WTC11 (cell line): Measurements from ENCODE around the gene GP9. TPM values are rescaled to one million over a fixed set of nuclear protein-coding genes. Genes with fewer than 3 reads are reported as not detected.

Experiments used
- ATAC-seq: fragments of 200-7000 bp; cut with Tn5 transposase; 2 replicates; pipeline ENCODE4 v1.10.0; 2021; ENCODE audit warnings: mild to moderate bottlenecking, moderate library complexity
- Bru-seq: library from RNA; stranded (reverse); fragments of 400-500 nt; gene quantifications from one replicate; lab custom pipeline; 2021; lab: Mats Ljungman, UMichigan
- CTCF ChIA-PET: fragments of 300-600 bp; sonication (Branson Sonifier 250); formaldehyde crosslinking; loops from one replicate; lab custom pipeline; 2021; ENCODE audit warnings: antibody characterized with exemption; lab: Charles Lee
- POLR2A ChIA-PET: fragments of 350-600 bp; sonication (Branson Sonifier 250); formaldehyde crosslinking; loops from one replicate; lab custom pipeline; 2021; ENCODE audit warnings: antibody characterized with exemption; lab: Charles Lee
- DNase-seq: peaks from one replicate; pipeline ENCODE4 v3.0.0; 2021; ENCODE audit warnings: low spot score
- H3K27ac Mint-ChIP-seq: 2 replicates; pipeline ENCODE4 v1.8.0; 2021; ENCODE audit warnings: mixed read lengths
- H3K27me3 Mint-ChIP-seq: 2 replicates; pipeline ENCODE4 v1.8.0; 2021; ENCODE audit warnings: low read depth, mild to moderate bottlenecking, moderate library complexity, mixed read lengths
- H3K36me3 Mint-ChIP-seq: 2 replicates; pipeline ENCODE4 v1.8.0; 2021; ENCODE audit warnings: mixed read lengths
- H3K4me1 Mint-ChIP-seq: 2 replicates; pipeline ENCODE4 v1.8.0; 2022; ENCODE audit warnings: mixed read lengths
- H3K4me3 Mint-ChIP-seq: 2 replicates; pipeline ENCODE4 v1.8.0; 2021; ENCODE audit warnings: mild to moderate bottlenecking, moderate library complexity, mixed read lengths
- H3K9me3 Mint-ChIP-seq: 2 replicates; pipeline ENCODE4 v1.8.0; 2021; ENCODE audit warnings: mixed read lengths
- GTF2I ChIP-seq: fragments of 250-450 bp; sonication (Bioruptor Pico); conservative IDR thresholded peaks from 2 replicates; pipeline ENCODE4 v1.4.0; 2021; ENCODE audit warnings: mild to moderate bottlenecking
- JUN ChIP-seq: sonication (generic); formaldehyde crosslinking; IDR thresholded peaks from 2 replicates; pipeline ENCODE4 v1.8.0; 2023; ENCODE audit warnings: mild to moderate bottlenecking, missing genetic modification reagents
- NFYB ChIP-seq: sonication (generic); formaldehyde crosslinking; conservative IDR thresholded peaks from 2 replicates; pipeline ENCODE4 v1.8.0; 2022; ENCODE audit warnings: low read depth, missing genetic modification reagents
- OVOL2 ChIP-seq: fragments of 250-450 bp; sonication (Bioruptor Pico); IDR thresholded peaks from 2 replicates; pipeline ENCODE4 v1.9.0; 2021; ENCODE audit warnings: mild to moderate bottlenecking, borderline replicate concordance
- RELA ChIP-seq: sonication (generic); formaldehyde crosslinking; IDR thresholded peaks from 2 replicates; pipeline ENCODE4 v1.8.1; 2022; ENCODE audit warnings: missing genetic modification reagents, mild to moderate bottlenecking, borderline replicate concordance
- TP53 ChIP-seq: sonication (generic); formaldehyde crosslinking; IDR thresholded peaks from 2 replicates; pipeline ENCODE4 v1.8.1; 2023; ENCODE audit warnings: mild to moderate bottlenecking, missing genetic modification reagents
- ZNF396 ChIP-seq: fragments of 250-450 bp; sonication (Bioruptor Pico); IDR thresholded peaks from 2 replicates; pipeline ENCODE4 v1.8.0; 2021; ENCODE audit warnings: mild to moderate bottlenecking, moderate library complexity, borderline replicate concordance
- ZNF416 ChIP-seq: fragments of 250-450 bp; sonication (Bioruptor Pico); IDR thresholded peaks from 2 replicates; pipeline ENCODE4 v1.9.0; 2021; ENCODE audit warnings: mild to moderate bottlenecking, inconsistent platforms
- long read RNA-seq, 3 experiments: library from RNA in 1 of 3; library from capped mRNA in 1 of 3; library from polyadenylated mRNA in 1 of 3; unstranded in 2 of 3; stranded (forward) in 1 of 3; transcript quantifications; one replicate each; pipeline ENCODE4 v2.0.0, GENCODE V29; 2021
- total RNA-seq: library from RNA; stranded (reverse); gene quantifications from 3 replicates; pipeline ENCODE4 v1.2.3, GENCODE V29; 2021
- TF ChIP-seq, protein P1 (sequence below): sonication (generic); formaldehyde crosslinking; IDR thresholded peaks from 2 replicates; pipeline ENCODE4 v1.8.0; 2022; ENCODE audit warnings: missing genetic modification reagents
- TF ChIP-seq, protein P2 (sequence below): sonication (generic); formaldehyde crosslinking; IDR thresholded peaks from 2 replicates; pipeline ENCODE4 v1.8.1; 2023; ENCODE audit warnings: mild to moderate bottlenecking, missing genetic modification reagents, moderate library complexity
- TF ChIP-seq, protein P3 (sequence below): sonication (generic); formaldehyde crosslinking; IDR thresholded peaks from 2 replicates; pipeline ENCODE4 v1.8.1; 2023; ENCODE audit warnings: mild to moderate bottlenecking, missing genetic modification reagents, moderate library complexity
- TF ChIP-seq, protein P4 (sequence below): sonication (generic); formaldehyde crosslinking; IDR thresholded peaks from 2 replicates; pipeline ENCODE4 v1.8.1; 2022; ENCODE audit warnings: low read depth, mild to moderate bottlenecking, moderate library complexity, missing genetic modification reagents, borderline replicate concordance
- TF ChIP-seq, protein P5 (sequence below): sonication (generic); formaldehyde crosslinking; IDR thresholded peaks from 2 replicates; pipeline ENCODE4 v1.8.1; 2022; ENCODE audit warnings: mild to moderate bottlenecking, moderate library complexity, missing genetic modification reagents
- TF ChIP-seq, protein P6 (sequence below): fragments of 250-450 bp; sonication (Bioruptor Pico); IDR thresholded peaks from 2 replicates; pipeline ENCODE4 v1.8.0; 2021; ENCODE audit warnings: mild to moderate bottlenecking
- TF ChIP-seq, protein P7 (sequence below): sonication (generic); formaldehyde crosslinking; IDR thresholded peaks from 2 replicates; pipeline ENCODE4 v1.8.0; 2022; ENCODE audit warnings: mild to moderate bottlenecking, missing genetic modification reagents

GP9 gene
- not detected in 3 replicates for total RNA-seq
- not detected for Bru-seq, nascent RNA
- long read RNA-seq, experiment 1 = 0 reads
- long read RNA-seq, experiment 2 = 0 reads
- long read RNA-seq, experiment 3 = 0 reads

DNA sequence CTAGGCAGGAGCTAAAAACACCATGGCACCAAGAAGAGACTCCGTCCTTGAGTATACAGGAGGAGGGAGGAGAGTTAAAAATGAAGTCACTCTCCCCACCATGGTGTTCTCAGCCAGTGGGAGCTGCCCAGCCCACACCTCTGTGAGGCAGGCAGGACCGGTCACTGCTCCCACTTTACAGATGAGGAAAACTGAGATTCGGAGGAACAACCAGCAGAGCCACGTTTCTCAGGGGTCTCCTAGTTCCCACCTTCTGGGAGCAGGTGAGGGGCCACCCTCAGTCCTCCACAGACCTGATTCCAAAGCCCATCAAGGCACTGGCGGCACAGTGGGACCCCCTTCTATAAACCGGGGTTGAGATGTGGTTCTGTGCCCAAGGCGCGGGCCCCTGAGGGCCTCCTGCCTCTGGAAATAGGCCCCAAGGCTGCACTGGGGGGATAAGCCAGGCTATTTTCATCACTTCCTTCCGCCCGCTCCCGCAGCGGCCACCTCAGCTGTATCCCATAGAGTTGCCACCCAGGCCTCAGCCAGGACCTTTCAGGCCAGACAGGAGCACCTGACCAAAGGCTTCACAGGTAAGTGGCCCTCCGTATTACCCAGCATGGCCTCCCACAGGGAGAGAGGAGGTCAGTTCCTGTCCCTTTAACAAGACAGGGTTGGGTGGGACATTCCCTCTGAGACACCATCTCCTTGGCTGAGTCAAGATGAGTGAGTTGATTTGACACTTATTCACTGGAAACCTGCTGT, at the start of gene GP9:
TSS of gene GP9 (plus strand) at position 504 of the 747 bp plus-strand sequence. CDS start 961 bp downstream, outside the sequence.
- H3K27me3 Mint-ChIP-seq = peaks cover 5% of the 10 kb centered on the region
- CTCF ChIA-PET = interaction anchor here (1.1 kb wide), 1 partner anchor 90 kb away, joined by 3 read pairs; no protein-coding TSS in a partner anchor

DNA sequence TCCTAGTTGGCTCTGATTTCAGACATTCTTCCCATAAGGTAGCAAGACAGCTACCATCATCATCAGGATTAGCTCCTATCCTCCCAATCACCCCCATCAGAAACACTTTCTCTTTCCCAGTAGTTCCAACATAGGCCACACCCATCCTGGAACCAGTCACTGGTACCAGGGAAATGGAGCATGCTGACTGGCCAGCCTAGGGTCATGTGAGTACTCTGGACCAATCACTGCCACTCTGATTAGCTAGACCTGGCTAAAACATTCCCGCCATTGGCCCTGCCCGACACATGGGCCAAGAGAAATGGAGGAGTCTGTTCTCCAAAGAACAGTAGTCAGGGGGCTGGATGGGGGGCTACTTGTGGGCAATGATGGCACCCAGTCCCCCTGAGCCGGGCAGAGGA, 47.1 kb upstream of the GP9 start:
- peaks cover 4% of the 10 kb centered on the region; the same call in 1 of the 2 replicates for H3K9me3 Mint-ChIP-seq
- peaks cover 7% of the 10 kb centered on the region for H3K4me1 Mint-ChIP-seq
- H3K36me3 Mint-ChIP-seq = no peaks in the 10 kb centered on the region
- H3K4me3 Mint-ChIP-seq = no peak overlapping the region
- H3K27ac Mint-ChIP-seq = no peak overlapping the region
- TF ChIP-seq OVOL2 (CRISPR knock-in tag) = no peak
- TF ChIP-seq ZNF416 (CRISPR knock-in tag) = no peak
- TF ChIP-seq, protein P1, sequence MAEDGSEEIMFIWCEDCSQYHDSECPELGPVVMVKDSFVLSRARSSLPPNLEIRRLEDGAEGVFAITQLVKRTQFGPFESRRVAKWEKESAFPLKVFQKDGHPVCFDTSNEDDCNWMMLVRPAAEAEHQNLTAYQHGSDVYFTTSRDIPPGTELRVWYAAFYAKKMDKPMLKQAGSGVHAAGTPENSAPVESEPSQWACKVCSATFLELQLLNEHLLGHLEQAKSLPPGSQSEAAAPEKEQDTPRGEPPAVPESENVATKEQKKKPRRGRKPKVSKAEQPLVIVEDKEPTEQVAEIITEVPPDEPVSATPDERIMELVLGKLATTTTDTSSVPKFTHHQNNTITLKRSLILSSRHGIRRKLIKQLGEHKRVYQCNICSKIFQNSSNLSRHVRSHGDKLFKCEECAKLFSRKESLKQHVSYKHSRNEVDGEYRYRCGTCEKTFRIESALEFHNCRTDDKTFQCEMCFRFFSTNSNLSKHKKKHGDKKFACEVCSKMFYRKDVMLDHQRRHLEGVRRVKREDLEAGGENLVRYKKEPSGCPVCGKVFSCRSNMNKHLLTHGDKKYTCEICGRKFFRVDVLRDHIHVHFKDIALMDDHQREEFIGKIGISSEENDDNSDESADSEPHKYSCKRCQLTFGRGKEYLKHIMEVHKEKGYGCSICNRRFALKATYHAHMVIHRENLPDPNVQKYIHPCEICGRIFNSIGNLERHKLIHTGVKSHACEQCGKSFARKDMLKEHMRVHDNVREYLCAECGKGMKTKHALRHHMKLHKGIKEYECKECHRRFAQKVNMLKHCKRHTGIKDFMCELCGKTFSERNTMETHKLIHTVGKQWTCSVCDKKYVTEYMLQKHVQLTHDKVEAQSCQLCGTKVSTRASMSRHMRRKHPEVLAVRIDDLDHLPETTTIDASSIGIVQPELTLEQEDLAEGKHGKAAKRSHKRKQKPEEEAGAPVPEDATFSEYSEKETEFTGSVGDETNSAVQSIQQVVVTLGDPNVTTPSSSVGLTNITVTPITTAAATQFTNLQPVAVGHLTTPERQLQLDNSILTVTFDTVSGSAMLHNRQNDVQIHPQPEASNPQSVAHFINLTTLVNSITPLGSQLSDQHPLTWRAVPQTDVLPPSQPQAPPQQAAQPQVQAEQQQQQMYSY (CRISPR knock-in tag) = no peak
- TF ChIP-seq, protein P2, sequence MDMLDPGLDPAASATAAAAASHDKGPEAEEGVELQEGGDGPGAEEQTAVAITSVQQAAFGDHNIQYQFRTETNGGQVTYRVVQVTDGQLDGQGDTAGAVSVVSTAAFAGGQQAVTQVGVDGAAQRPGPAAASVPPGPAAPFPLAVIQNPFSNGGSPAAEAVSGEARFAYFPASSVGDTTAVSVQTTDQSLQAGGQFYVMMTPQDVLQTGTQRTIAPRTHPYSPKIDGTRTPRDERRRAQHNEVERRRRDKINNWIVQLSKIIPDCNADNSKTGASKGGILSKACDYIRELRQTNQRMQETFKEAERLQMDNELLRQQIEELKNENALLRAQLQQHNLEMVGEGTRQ (CRISPR knock-in tag) = peak; percentile 37; the same call in 1 of the 2 replicates
- TF ChIP-seq NFYB (CRISPR knock-in tag) = no peak
- TF ChIP-seq, protein P3, sequence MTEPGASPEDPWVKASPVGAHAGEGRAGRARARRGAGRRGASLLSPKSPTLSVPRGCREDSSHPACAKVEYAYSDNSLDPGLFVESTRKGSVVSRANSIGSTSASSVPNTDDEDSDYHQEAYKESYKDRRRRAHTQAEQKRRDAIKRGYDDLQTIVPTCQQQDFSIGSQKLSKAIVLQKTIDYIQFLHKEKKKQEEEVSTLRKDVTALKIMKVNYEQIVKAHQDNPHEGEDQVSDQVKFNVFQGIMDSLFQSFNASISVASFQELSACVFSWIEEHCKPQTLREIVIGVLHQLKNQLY (CRISPR knock-in tag) = no peak
- TF ChIP-seq, protein P4, sequence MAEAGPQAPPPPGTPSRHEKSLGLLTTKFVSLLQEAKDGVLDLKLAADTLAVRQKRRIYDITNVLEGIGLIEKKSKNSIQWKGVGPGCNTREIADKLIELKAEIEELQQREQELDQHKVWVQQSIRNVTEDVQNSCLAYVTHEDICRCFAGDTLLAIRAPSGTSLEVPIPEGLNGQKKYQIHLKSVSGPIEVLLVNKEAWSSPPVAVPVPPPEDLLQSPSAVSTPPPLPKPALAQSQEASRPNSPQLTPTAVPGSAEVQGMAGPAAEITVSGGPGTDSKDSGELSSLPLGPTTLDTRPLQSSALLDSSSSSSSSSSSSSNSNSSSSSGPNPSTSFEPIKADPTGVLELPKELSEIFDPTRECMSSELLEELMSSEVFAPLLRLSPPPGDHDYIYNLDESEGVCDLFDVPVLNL = no peak
- no peak for TF ChIP-seq JUN (CRISPR knock-in tag)
- no peak for TF ChIP-seq RELA
- TF ChIP-seq ZNF396 (CRISPR knock-in tag) = no peak
- TF ChIP-seq, protein P5, sequence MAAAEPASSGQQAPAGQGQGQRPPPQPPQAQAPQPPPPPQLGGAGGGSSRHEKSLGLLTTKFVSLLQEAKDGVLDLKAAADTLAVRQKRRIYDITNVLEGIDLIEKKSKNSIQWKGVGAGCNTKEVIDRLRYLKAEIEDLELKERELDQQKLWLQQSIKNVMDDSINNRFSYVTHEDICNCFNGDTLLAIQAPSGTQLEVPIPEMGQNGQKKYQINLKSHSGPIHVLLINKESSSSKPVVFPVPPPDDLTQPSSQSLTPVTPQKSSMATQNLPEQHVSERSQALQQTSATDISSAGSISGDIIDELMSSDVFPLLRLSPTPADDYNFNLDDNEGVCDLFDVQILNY = no peak
- TF ChIP-seq, protein P6, sequence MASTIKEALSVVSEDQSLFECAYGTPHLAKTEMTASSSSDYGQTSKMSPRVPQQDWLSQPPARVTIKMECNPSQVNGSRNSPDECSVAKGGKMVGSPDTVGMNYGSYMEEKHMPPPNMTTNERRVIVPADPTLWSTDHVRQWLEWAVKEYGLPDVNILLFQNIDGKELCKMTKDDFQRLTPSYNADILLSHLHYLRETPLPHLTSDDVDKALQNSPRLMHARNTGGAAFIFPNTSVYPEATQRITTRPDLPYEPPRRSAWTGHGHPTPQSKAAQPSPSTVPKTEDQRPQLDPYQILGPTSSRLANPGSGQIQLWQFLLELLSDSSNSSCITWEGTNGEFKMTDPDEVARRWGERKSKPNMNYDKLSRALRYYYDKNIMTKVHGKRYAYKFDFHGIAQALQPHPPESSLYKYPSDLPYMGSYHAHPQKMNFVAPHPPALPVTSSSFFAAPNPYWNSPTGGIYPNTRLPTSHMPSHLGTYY (CRISPR knock-in tag) = no peak
- TF ChIP-seq, protein P7, sequence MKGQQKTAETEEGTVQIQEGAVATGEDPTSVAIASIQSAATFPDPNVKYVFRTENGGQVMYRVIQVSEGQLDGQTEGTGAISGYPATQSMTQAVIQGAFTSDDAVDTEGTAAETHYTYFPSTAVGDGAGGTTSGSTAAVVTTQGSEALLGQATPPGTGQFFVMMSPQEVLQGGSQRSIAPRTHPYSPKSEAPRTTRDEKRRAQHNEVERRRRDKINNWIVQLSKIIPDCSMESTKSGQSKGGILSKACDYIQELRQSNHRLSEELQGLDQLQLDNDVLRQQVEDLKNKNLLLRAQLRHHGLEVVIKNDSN (CRISPR knock-in tag) = 0 out of 2 replicates have a peak, but pooled peaks have one; percentile 27
- no peaks in the 10 kb centered on the region; the same call in 1 of the 2 replicates for H3K27me3 Mint-ChIP-seq
- ChIA-PET POLR2A (no interaction called here), CTCF (interaction anchor here (0.6 to 2.3 kb wide), 5 partner anchors 14 to 44 kb away, joined by 3 to 13 read pairs (median 3); no protein-coding TSS in a partner anchor)
- ATAC-seq = peak; percentile 64
- no peak for DNase-seq

More for the DNA sequence above, at the start of gene GP9:
- Mint-ChIP-seq H3K36me3 (no peaks in the 10 kb centered on the region), H3K9me3 (no peaks in the 10 kb centered on the region), H3K27ac (no peak within 1 kb of the TSS), H3K4me3 (no peak within 1 kb of the TSS), H3K4me1 (no peaks in the 10 kb centered on the region)
- POLR2A ChIA-PET = no interaction called here
- ATAC-seq (no peak), DNase-seq (no peak)
- TF ChIP-seq GTF2I (CRISPR knock-in tag) (0 out of 2 replicates have a peak, but pooled peaks have one; percentile 37), TP53 (no peak)
